ENCODE data around the gene GULP1.
"Not testable (repeated sequence)": the region's sequence is repeated elsewhere in the genome, so short reads cannot be mapped to it uniquely, and the experiment has no call there.

GULP1 gene

GRCh38 chr2:188293601-188294351, 2.1 kb downstream of the GULP1 start:
- no peak for DNase-seq

GRCh38 chr2:188294352-188294926, 2.8 kb downstream of the GULP1 start:
- no peak for DNase-seq

GRCh38 chr2:188295067-188295685, 3.5 kb downstream of the GULP1 start:
- no peak for DNase-seq

- DNase-seq: no peak
These were observed 6.3 kb downstream of the GULP1 start for GRCh38 chr2:188297978-188298377.

- not testable (repeated sequence) for DNase-seq
These were observed 7.3 kb downstream of the GULP1 start for GRCh38 chr2:188298937-188299371.

- no peak for DNase-seq
These were observed 11.8 kb downstream of the GULP1 start for GRCh38 chr2:188303363-188304031.

GRCh38 chr2:188305271-188305670, 13.6 kb downstream of the GULP1 start:
- DNase-seq: no peak

GRCh38 chr2:188306271-188306670, 14.6 kb downstream of the GULP1 start:
- DNase-seq: no peak

GRCh38 chr2:188307850-188308283, 16.2 kb downstream of the GULP1 start:
- no peak for DNase-seq

- DNase-seq: no peak
These were observed 16.8 kb downstream of the GULP1 start for GRCh38 chr2:188308483-188308882.

GRCh38 chr2:188309364-188309763, 17.7 kb downstream of the GULP1 start:
- DNase-seq: no peak

GRCh38 chr2:188314314-188315054, 22.8 kb downstream of the GULP1 start:
- no peak for DNase-seq

- DNase-seq: no peak
These were observed 24.1 kb downstream of the GULP1 start for GRCh38 chr2:188315750-188316149.

GRCh38 chr2:188316342-188316741, 24.7 kb downstream of the GULP1 start:
- DNase-seq: no peak

GRCh38 chr2:188316791-188317423, 25.2 kb downstream of the GULP1 start:
- DNase-seq: no peak

- no peak for DNase-seq
These were observed 26.6 kb downstream of the GULP1 start for GRCh38 chr2:188318161-188318749.

- DNase-seq: no peak
These were observed 28.2 kb downstream of the GULP1 start for GRCh38 chr2:188319838-188320237.

GRCh38 chr2:188320861-188321260, 29.2 kb downstream of the GULP1 start:
- no peak for DNase-seq

- DNase-seq: no peak
These were observed 31.2 kb downstream of the GULP1 start for GRCh38 chr2:188322569-188323551.

- no peak for DNase-seq
These were observed 32.4 kb downstream of the GULP1 start for GRCh38 chr2:188324067-188324466.

GRCh38 chr2:188326290-188326668, 34.6 kb downstream of the GULP1 start:
- no peak for DNase-seq

Data from NCI-H1436 treated with DMSO at 0.1 percent for 48 hours (cell line).